NCI-H2196 (cell line): ENCODE results near the gene RRM2.
"Not testable (repeated sequence)": the region's sequence is repeated elsewhere in the genome, so short reads cannot be mapped to it uniquely, and the experiment has no call there.

Experiments used
- DNase-seq: peaks from one replicate; lab custom pipeline; 2025; ENCODE audit not compliant: unreplicated experiment; lab: John Stamatoyannopoulos, UW

Gene RRM2

GRCh38 chr2:10091182-10091888 is 31.2 kb upstream of the RRM2 start:
- DNase-seq, result no peak

GRCh38 chr2:10091889-10092244 is 30.7 kb upstream of the RRM2 start:
- DNase-seq, result not testable (repeated sequence)

- DNase-seq, result peak; percentile 33
Observed at GRCh38 chr2:10094271-10094814, 28.2 kb upstream of the RRM2 start.

- DNase-seq, result no peak
Observed at GRCh38 chr2:10095175-10095574, 27.4 kb upstream of the RRM2 start.

GRCh38 chr2:10096641-10097040 is 25.9 kb upstream of the RRM2 start:
- DNase-seq, result no peak

GRCh38 chr2:10097352-10098148 is 25.0 kb upstream of the RRM2 start:
- DNase-seq, result peak; percentile 78

- DNase-seq, result no peak
Observed at GRCh38 chr2:10101491-10101890, 21.0 kb upstream of the RRM2 start.

GRCh38 chr2:10103179-10103578 is 19.4 kb upstream of the RRM2 start:
- peak; percentile 16 for DNase-seq

- DNase-seq, result not testable (repeated sequence)
Observed at GRCh38 chr2:10104906-10105305, 17.6 kb upstream of the RRM2 start.

GRCh38 chr2:10109311-10109710 is 13.2 kb upstream of the RRM2 start:
- no peak for DNase-seq

- no peak for DNase-seq
Observed at GRCh38 chr2:10119027-10119325, 3.6 kb upstream of the RRM2 start.

GRCh38 chr2:10119601-10120157 is 2.9 kb upstream of the RRM2 start:
- no peak for DNase-seq

GRCh38 chr2:10120158-10120876 is 2.2 kb upstream of the RRM2 start:
- DNase-seq, result peak; percentile 98

- DNase-seq, result peak; percentile 66
Observed at GRCh38 chr2:10120877-10121574, 1.5 kb upstream of the RRM2 start.

GRCh38 chr2:10123281-10123680 is 742 bp downstream of the RRM2 start:
- DNase-seq, result no peak

GRCh38 chr2:10124538-10125045 is 2.1 kb downstream of the RRM2 start:
- DNase-seq, result peak; percentile 86

- DNase-seq, result no peak
Observed at GRCh38 chr2:10125842-10126631, 3.5 kb downstream of the RRM2 start.

GRCh38 chr2:10126632-10127026 is 4.1 kb downstream of the RRM2 start:
- peak; percentile 71 for DNase-seq

- no peak for DNase-seq
Observed at GRCh38 chr2:10128420-10128819, 5.9 kb downstream of the RRM2 start.

- DNase-seq, result no peak
Observed at GRCh38 chr2:10129490-10129889, 7.0 kb downstream of the RRM2 start.
